Gastroesophageal sphincter (tissue), 4 donors: ENCODE measurements around the gene MFN2. TPM values are rescaled to one million over a fixed set of nuclear protein-coding genes. Genes with fewer than 3 reads are reported as not detected.

Experiments used
- ATAC-seq: fragments of 150-250 bp; one replicate; pipeline ENCODE4 v1.9.1; 2016; ENCODE audit warnings: mild to moderate bottlenecking, moderate library complexity
- H3K27ac ChIP-seq, 4 donors: fragments of 200-600 bp; sonication (generic) in 3 of 4; 1 replicate in 3 of 4; 2 replicates in 1 of 4; pipeline ENCODE4 v1.5.1; 2016 to 2019
- H3K27me3 ChIP-seq: fragments of 200-600 bp; sonication (generic); one replicate; pipeline ENCODE4 v1.5.1; 2019
- H3K36me3 ChIP-seq, 2 donors: fragments of 200-600 bp; sonication (generic); one replicate each; pipeline ENCODE4 v1.5.1; 2019; ENCODE audit warnings: control low read depth in 1 of 2
- H3K4me1 ChIP-seq, 3 donors: fragments of 200-600 bp; sonication (generic); 1 replicate in 2 of 3; 2 replicates in 1 of 3; pipeline ENCODE4 v1.5.1; 2016 to 2019; ENCODE audit warnings: control low read depth in 2 of 3
- H3K4me3 ChIP-seq, 2 donors: fragments of 200-600 bp; sonication (generic); one replicate each; pipeline ENCODE4 v1.5.1; 2019; ENCODE audit warnings: mild to moderate bottlenecking in 1 of 2, moderate library complexity in 1 of 2
- H3K9me3 ChIP-seq, 3 donors: fragments of 200-600 bp; sonication (generic); one replicate each; pipeline ENCODE4 v1.5.1; 2017 to 2019; ENCODE audit warnings: control low read depth in 2 of 3
- EP300 ChIP-seq: sonication (generic); formaldehyde crosslinking; IDR thresholded peaks from one replicate; pipeline ENCODE4 v1.6.1; 2017; ENCODE audit warnings: antibody characterized with exemption, mild to moderate bottlenecking
- POLR2A ChIP-seq, 2 donors: fragments of 450-650 bp; IDR thresholded peaks; one replicate each; pipeline ENCODE4 v1.6.1; 2017; ENCODE audit warnings: antibody characterized with exemption in 2 of 2, mild to moderate bottlenecking in 2 of 2, moderate library complexity in 1 of 2
- POLR2AphosphoS5 ChIP-seq: sonication (generic); formaldehyde crosslinking; IDR thresholded peaks from one replicate; pipeline ENCODE4 v1.6.1; 2017; ENCODE audit warnings: antibody characterized with exemption
- WGBS, 2 donors: methylation state at CpG; one replicate each; pipeline ENCODE4 v1.1.5; 2018; ENCODE audit warnings: low coverage in 1 of 2; 5-methylcytosine and 5-hydroxymethylcytosine counted together
- small RNA-seq, 4 donors: library from RNA; depleted of rRNA; stranded (forward); fragments of <200 nt; gene quantifications; one replicate each; pipeline ENCODE3, GENCODE V24; 2016
- total RNA-seq, 4 donors: library from RNA; depleted of rRNA; stranded (reverse); fragments of >200 nt; gene quantifications; one replicate each; pipeline ENCODE4 v1.1.0, GENCODE V29; 2016
- TF ChIP-seq, protein P1 (sequence below), 4 experiments: fragments of 200-600 bp in 2 of 4; fragments of 450-650 bp in 2 of 4; sonication (generic) in 1 of 4; IDR thresholded peaks; one replicate each; pipeline ENCODE4 v1.5.1; 2017 to 2019; ENCODE audit warnings: antibody characterized with exemption in 4 of 4, mild to moderate bottlenecking in 2 of 4, moderate library complexity in 2 of 4

The MFN2 gene
- total RNA-seq, 4 donors from 2014 or later, result 117 to 236 (median 186) TPM

GRCh38 chr1:12057940-12058687 lies 77.9 kb downstream of the MFN2 start:
- Histone ChIP-seq H3K4me3 (no peak overlapping the region), H3K27me3 (peaks cover 29% of the 10 kb centered on the region), H3K9me3 (peaks cover 0 to 20% (median 0%) of the 10 kb centered on the region in 3 donors), H3K4me1 (peaks cover 0 to 7% (median under 1%) of the 10 kb centered on the region in 3 donors), H3K36me3 (no peaks in the 10 kb centered on the region), H3K27ac (no peak overlapping the region)
- TF ChIP-seq EP300 (no peak), POLR2A (IDR thresholded peaks at IDR 0.05) (no peak), POLR2AphosphoS5 (no peak)
- TF ChIP-seq, protein P1, sequence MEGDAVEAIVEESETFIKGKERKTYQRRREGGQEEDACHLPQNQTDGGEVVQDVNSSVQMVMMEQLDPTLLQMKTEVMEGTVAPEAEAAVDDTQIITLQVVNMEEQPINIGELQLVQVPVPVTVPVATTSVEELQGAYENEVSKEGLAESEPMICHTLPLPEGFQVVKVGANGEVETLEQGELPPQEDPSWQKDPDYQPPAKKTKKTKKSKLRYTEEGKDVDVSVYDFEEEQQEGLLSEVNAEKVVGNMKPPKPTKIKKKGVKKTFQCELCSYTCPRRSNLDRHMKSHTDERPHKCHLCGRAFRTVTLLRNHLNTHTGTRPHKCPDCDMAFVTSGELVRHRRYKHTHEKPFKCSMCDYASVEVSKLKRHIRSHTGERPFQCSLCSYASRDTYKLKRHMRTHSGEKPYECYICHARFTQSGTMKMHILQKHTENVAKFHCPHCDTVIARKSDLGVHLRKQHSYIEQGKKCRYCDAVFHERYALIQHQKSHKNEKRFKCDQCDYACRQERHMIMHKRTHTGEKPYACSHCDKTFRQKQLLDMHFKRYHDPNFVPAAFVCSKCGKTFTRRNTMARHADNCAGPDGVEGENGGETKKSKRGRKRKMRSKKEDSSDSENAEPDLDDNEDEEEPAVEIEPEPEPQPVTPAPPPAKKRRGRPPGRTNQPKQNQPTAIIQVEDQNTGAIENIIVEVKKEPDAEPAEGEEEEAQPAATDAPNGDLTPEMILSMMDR (IDR thresholded peaks at IDR 0.05), result no peak
- 86 to 90% methylated on average over 1 to 2 of the region's 4 CpGs for WGBS, 2 donors
- no peak for ATAC-seq

DNA sequence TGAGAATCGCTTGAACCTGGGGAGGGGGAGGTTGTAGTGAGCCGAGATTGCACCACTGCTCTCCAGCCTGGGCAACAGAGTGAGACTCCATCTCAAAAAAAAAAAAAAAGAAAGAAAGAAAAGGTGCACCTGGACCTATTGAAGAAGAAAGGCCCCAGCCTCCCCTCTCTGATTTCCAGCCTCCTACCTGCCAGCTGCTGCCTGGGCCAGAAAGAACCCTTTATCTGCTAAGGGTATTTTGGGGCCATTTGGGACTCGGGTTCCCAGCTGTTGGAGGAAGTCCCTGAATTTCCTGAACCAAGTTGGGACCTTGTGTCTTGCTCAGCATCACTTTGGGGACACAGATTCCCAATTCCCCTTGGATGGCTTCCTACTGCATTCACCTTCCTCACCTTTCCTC lies 79.0 kb downstream of the MFN2 start:
- Histone ChIP-seq H3K27ac (no peak overlapping the region), H3K36me3 (no peaks in the 10 kb centered on the region), H3K4me1 (peaks cover 0 to 11% (median 5%) of the 10 kb centered on the region in 3 donors), H3K27me3 (peaks cover 40% of the 10 kb centered on the region), H3K9me3 (peaks cover 0 to 20% (median 0%) of the 10 kb centered on the region in 3 donors), H3K4me3 (no peak overlapping the region)
- WGBS, 2 donors, result 72 to 100% methylated on average over 1 to 3 of the region's 3 CpGs
- TF ChIP-seq EP300 (no peak), POLR2AphosphoS5 (no peak), POLR2A (IDR thresholded peaks at IDR 0.05) (no peak)
- TF ChIP-seq, protein P1 (IDR thresholded peaks at IDR 0.05), result no peak
- no peak for ATAC-seq

DNA sequence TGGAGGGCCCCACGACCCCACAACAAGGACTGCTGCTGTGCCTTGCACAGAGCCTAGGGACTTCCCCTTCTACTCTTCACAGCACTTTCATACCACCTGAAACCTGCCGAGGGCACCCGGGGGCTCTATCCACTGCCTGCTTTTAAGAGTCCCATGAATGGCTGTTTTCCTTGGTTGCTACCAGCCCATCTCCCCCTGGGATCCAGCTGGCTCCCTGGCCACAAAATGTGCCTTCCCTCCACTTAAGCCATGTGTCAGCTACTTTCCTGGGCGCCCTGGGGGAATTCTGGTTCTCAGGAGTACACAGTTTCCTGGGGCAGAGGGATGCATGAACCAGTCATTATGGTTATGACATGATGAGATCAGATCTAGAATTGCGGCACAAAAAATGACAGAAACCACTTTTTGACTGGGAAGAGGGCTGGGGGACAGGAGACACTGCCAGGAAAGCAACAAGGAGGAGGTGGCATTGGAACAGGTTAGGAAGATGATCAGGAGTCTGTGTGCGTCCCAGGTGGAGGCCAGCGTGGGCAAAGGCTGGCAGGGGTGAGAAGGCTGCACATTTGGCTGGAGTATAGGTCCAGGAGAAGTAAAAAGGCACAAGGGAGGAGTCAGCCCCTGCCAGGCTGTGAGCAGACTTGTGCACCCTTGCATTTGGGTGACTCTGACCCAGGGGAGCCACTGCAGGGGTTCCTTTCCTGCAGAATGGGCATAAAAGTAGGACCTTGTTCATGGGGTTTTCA lies 79.6 kb downstream of the MFN2 start:
- TF ChIP-seq POLR2A (IDR thresholded peaks at IDR 0.05) (no peak), EP300 (no peak), POLR2AphosphoS5 (no peak)
- TF ChIP-seq, protein P1 (IDR thresholded peaks at IDR 0.05), result no peak
- H3K9me3 ChIP-seq, result peaks cover 0 to 20% (median 0%) of the 10 kb centered on the region in 3 donors
- no peak overlapping the region for H3K4me3 ChIP-seq
- 40 to 41% methylated on average over 2 to 4 of the region's 7 CpGs for WGBS, 2 donors
- peaks cover 46% of the 10 kb centered on the region for H3K27me3 ChIP-seq
- no peak overlapping the region for H3K27ac ChIP-seq
- H3K4me1 ChIP-seq, result peaks cover 0 to 11% (median 5%) of the 10 kb centered on the region in 3 donors
- ATAC-seq, result no peak
- H3K36me3 ChIP-seq, result no peaks in the 10 kb centered on the region

GRCh38 chr1:12060500-12060899 lies 80.3 kb downstream of the MFN2 start:
- 91 to 100% methylated on average over 2 to 3 of the region's 3 CpGs for WGBS, 2 donors
- no peak overlapping the region for H3K27ac ChIP-seq
- H3K9me3 ChIP-seq, result peaks cover 0 to 20% (median 0%) of the 10 kb centered on the region in 3 donors
- H3K4me1 ChIP-seq, result peaks cover 0 to 11% (median 5%) of the 10 kb centered on the region in 3 donors
- no peak for ATAC-seq
- TF ChIP-seq, protein P1 (IDR thresholded peaks at IDR 0.05), result no peak
- TF ChIP-seq POLR2A (IDR thresholded peaks at IDR 0.05) (no peak), EP300 (no peak), POLR2AphosphoS5 (no peak)
- no peak overlapping the region for H3K4me3 ChIP-seq
- no peaks in the 10 kb centered on the region for H3K36me3 ChIP-seq
- H3K27me3 ChIP-seq, result peaks cover 52% of the 10 kb centered on the region

Small RNA genes lying within 50 kb of the gene (small RNA-seq; reads per million reads assigned to genes)
- gene AL096840.1 (0 reads per million in 4 donors), gene MIR6729 (0 to 0.54 (median 0.06) reads per million in 4 donors), gene RF00019 (0 reads per million in 4 donors), gene RN7SL649P (0 reads per million in 4 donors)

Other genes with a start within 250 kb of the MFN2 start
- 10 to 100 TPM; 32.2 to 56.4 (median 40.5) TPM for gene AGTRAP, start 244.3 kb upstream of the MFN2 start, total RNA-seq
- 1 to 10 TPM in 2 of 4 donors, under 1 TPM in 2; 0.35 to 1.4 (median 0.75) TPM for gene C1orf167, start 218.3 kb upstream of the MFN2 start, total RNA-seq
- 10 to 100 TPM; 18.6 to 46.7 (median 27.9) TPM for gene MTHFR, start 174.5 kb upstream of the MFN2 start, total RNA-seq
- gene CLCN6, start 174.3 kb upstream of the MFN2 start, total RNA-seq, result 10 to 100 TPM; 12.8 to 23.8 (median 18.3) TPM
- gene NPPA, start 132.7 kb upstream of the MFN2 start, total RNA-seq, result under 1 TPM in 1 of 4 donors, not detected in 3; 0.93 TPM
- not detected for gene NPPB, start 121.5 kb upstream of the MFN2 start, total RNA-seq
- 100 to 1,000 TPM in 1 of 4 donors, 10 to 100 TPM in 3; 70.8 to 128 (median 83.8) TPM for gene KIAA2013, start 54.0 kb upstream of the MFN2 start, total RNA-seq
- 100 to 1,000 TPM in 1 of 4 donors, 10 to 100 TPM in 3; 66.5 to 125 (median 70.1) TPM for gene PLOD1, start 45.7 kb upstream of the MFN2 start, total RNA-seq
- gene MIIP, start 39.1 kb downstream of the MFN2 start, total RNA-seq, result 10 to 100 TPM; 24.1 to 41.9 (median 31.8) TPM
- gene TNFRSF8, start 82.9 kb downstream of the MFN2 start, total RNA-seq, result 1 to 10 TPM in 3 of 4 donors, under 1 TPM in 1; 0.47 to 4.2 (median 1.4) TPM
- gene TNFRSF1B, start 186.5 kb downstream of the MFN2 start, total RNA-seq, result 10 to 100 TPM; 10.9 to 34.9 (median 31.0) TPM
- 10 to 100 TPM; 62.3 to 95.5 (median 81.5) TPM for gene VPS13D, start 249.6 kb downstream of the MFN2 start, total RNA-seq